H9 (cell line): ENCODE results near the gene CCDC138. TPM values are rescaled to one million over a fixed set of nuclear protein-coding genes. Genes with fewer than 3 reads are reported as not detected.

Experiments
- DNase-seq: peaks from one replicate; pipeline ENCODE4 v3.0.0-alpha.2; 2017
- H2AFZ ChIP-seq: one replicate; pipeline ENCODE4 v1.6.1; 2013; ENCODE audit warnings: mild to moderate bottlenecking, low read length, control low read depth, moderate library complexity
- H2AK5ac ChIP-seq: 2 replicates; pipeline ENCODE4 v1.6.1; 2013; ENCODE audit warnings: low read length, control low read depth, mixed read lengths; ENCODE audit not compliant: insufficient read length
- H2BK120ac ChIP-seq: one replicate; pipeline ENCODE4 v1.6.1; 2013; ENCODE audit warnings: low read depth, mild to moderate bottlenecking, low read length, control low read depth, inconsistent platforms; ENCODE audit not compliant: poor library complexity, severe bottlenecking
- H2BK12ac ChIP-seq: 2 replicates; pipeline ENCODE4 v1.6.1; 2013; ENCODE audit warnings: low read length, control low read depth, mixed read lengths, low read depth; ENCODE audit not compliant: insufficient read length
- H2BK15ac ChIP-seq: 2 replicates; pipeline ENCODE4 v1.6.1; 2013; ENCODE audit warnings: low read depth, low read length, control low read depth
- H2BK20ac ChIP-seq: one replicate; pipeline ENCODE4 v1.6.1; 2013; ENCODE audit warnings: low read depth, mild to moderate bottlenecking, low read length, control low read depth, inconsistent platforms; ENCODE audit not compliant: poor library complexity, severe bottlenecking
- H2BK5ac ChIP-seq: 2 replicates; pipeline ENCODE4 v1.6.1; 2013; ENCODE audit warnings: low read length, control low read depth, mixed read lengths; ENCODE audit not compliant: insufficient read length
- H3K14ac ChIP-seq: 2 replicates; pipeline ENCODE4 v1.6.1; 2013; ENCODE audit warnings: low read length, control low read depth; ENCODE audit not compliant: insufficient read depth
- H3K18ac ChIP-seq: 2 replicates; pipeline ENCODE4 v1.6.1; 2013; ENCODE audit warnings: low read depth, mild to moderate bottlenecking, mixed read lengths, low read length, control low read depth; ENCODE audit not compliant: insufficient read length
- H3K23ac ChIP-seq: 2 replicates; pipeline ENCODE4 v1.6.1; 2013; ENCODE audit warnings: low read length, control low read depth, mixed read lengths, low read depth; ENCODE audit not compliant: insufficient read length
- H3K23me2 ChIP-seq: 2 replicates; pipeline ENCODE4 v1.6.1; 2013; ENCODE audit warnings: low read depth, mild to moderate bottlenecking, mixed read lengths, low read length, control low read depth; ENCODE audit not compliant: insufficient read length, poor library complexity, severe bottlenecking
- H3K27ac ChIP-seq: 2 replicates; pipeline ENCODE4 v1.5.1; 2013; ENCODE audit warnings: low read length, control low read depth, mixed read lengths, low read depth; ENCODE audit not compliant: insufficient read length
- H3K27me3 ChIP-seq: 2 replicates; pipeline ENCODE4 v1.6.1; 2013; ENCODE audit warnings: low read length, control low read depth, inconsistent platforms; ENCODE audit not compliant: insufficient read depth
- H3K4ac ChIP-seq: 2 replicates; pipeline ENCODE4 v1.6.1; 2013; ENCODE audit warnings: low read depth, mild to moderate bottlenecking, control low read depth, inconsistent platforms, low read length, moderate library complexity
- H3K4me1 ChIP-seq: 2 replicates; pipeline ENCODE4 v1.6.1; 2013; ENCODE audit warnings: low read length, control low read depth, inconsistent platforms; ENCODE audit not compliant: insufficient read depth
- H3K4me2 ChIP-seq: 2 replicates; pipeline ENCODE4 v1.6.1; 2013; ENCODE audit warnings: low read length, control low read depth, mixed read lengths; ENCODE audit not compliant: insufficient read length, insufficient read depth
- H3K56ac ChIP-seq: 2 replicates; pipeline ENCODE4 v1.6.1; 2013; ENCODE audit warnings: low read depth, mild to moderate bottlenecking, mixed read lengths, low read length, control low read depth; ENCODE audit not compliant: insufficient read length
- H3K79me1 ChIP-seq: 2 replicates; pipeline ENCODE4 v1.6.1; 2013; ENCODE audit warnings: low read depth, mild to moderate bottlenecking, moderate library complexity, low read length, control low read depth, inconsistent platforms; ENCODE audit not compliant: insufficient read depth, poor library complexity, severe bottlenecking
- H3K79me2 ChIP-seq: 2 replicates; pipeline ENCODE4 v1.6.1; 2013; ENCODE audit warnings: low read length, control low read depth, inconsistent platforms; ENCODE audit not compliant: insufficient read depth
- H3K9ac ChIP-seq: 2 replicates; pipeline ENCODE4 v1.6.1; 2013; ENCODE audit warnings: low read length, control low read depth, mixed read lengths; ENCODE audit not compliant: insufficient read length; ENCODE audit errors: extremely low read depth
- H3K9me3 ChIP-seq: one replicate; pipeline ENCODE4 v1.6.1; 2013; ENCODE audit warnings: low read depth, low read length, inconsistent platforms; ENCODE audit not compliant: control insufficient read depth
- H3T11ph ChIP-seq: one replicate; pipeline ENCODE4 v1.6.1; 2013; ENCODE audit warnings: mild to moderate bottlenecking, low read length, control low read depth, inconsistent platforms
- H4K20me1 ChIP-seq: one replicate; pipeline ENCODE4 v1.6.1; 2013; ENCODE audit not compliant: control insufficient read depth, insufficient read length, insufficient read depth
- H4K5ac ChIP-seq: 2 replicates; pipeline ENCODE4 v1.6.1; 2013; ENCODE audit warnings: low read depth, mild to moderate bottlenecking, mixed read lengths, low read length, control low read depth; ENCODE audit not compliant: insufficient read length
- H4K8ac ChIP-seq: replicated peaks from 2 replicates; pipeline ENCODE4 v1.6.1; 2013; ENCODE audit warnings: low read length, control low read depth, mixed read lengths, low read depth; ENCODE audit not compliant: insufficient read length
- H4K91ac ChIP-seq: 2 replicates; pipeline ENCODE4 v1.6.1; 2013; ENCODE audit warnings: low read depth, mild to moderate bottlenecking, moderate library complexity, mixed read lengths, low read length, control low read depth; ENCODE audit not compliant: insufficient read length
- H3K27ac Mint-ChIP-seq, 3 experiments: 2 replicates in 2 of 3; 3 replicates in 1 of 3; pipeline ENCODE4 v1.8.0; 2020 to 2021; ENCODE audit warnings: mixed read lengths in 3 of 3, mild to moderate bottlenecking in 1 of 3, moderate library complexity in 1 of 3
- H3K27me3 Mint-ChIP-seq: 2 replicates; pipeline ENCODE4 v1.8.0; 2021; ENCODE audit warnings: low read depth, mild to moderate bottlenecking, moderate library complexity, mixed read lengths
- H3K36me3 Mint-ChIP-seq, 3 experiments: 2 replicates in 2 of 3; 3 replicates in 1 of 3; pipeline ENCODE4 v1.8.0; 2020 to 2021; ENCODE audit warnings: low read depth in 3 of 3, mixed read lengths in 3 of 3; ENCODE audit not compliant: insufficient read depth in 1 of 3
- H3K4me1 Mint-ChIP-seq, 2 experiments: 2 replicates each; pipeline ENCODE4 v1.8.0; 2020; ENCODE audit warnings: mixed read lengths in 2 of 2
- H3K4me3 Mint-ChIP-seq, 2 experiments: 2 replicates in 1 of 2; 3 replicates in 1 of 2; pipeline ENCODE4 v1.8.0; 2020 to 2021; ENCODE audit warnings: mild to moderate bottlenecking in 2 of 2, mixed read lengths in 2 of 2, moderate library complexity in 1 of 2
- H3K9me3 Mint-ChIP-seq, 2 experiments: 2 replicates in 1 of 2; 3 replicates in 1 of 2; pipeline ENCODE4 v1.8.0; 2020; ENCODE audit warnings: mild to moderate bottlenecking in 2 of 2, mixed read lengths in 2 of 2, moderate library complexity in 1 of 2
- CTCF ChIP-seq: fragments of 200-600 bp; sonication (generic); conservative IDR thresholded peaks from 3 replicates; pipeline ENCODE4 v1.8.0; 2021; ENCODE audit warnings: antibody characterized with exemption, mild to moderate bottlenecking
- WGBS: extraction: QIAGEN DNeasy Blood & Tissue Kit; methylation state at CpG from one replicate; pipeline ENCODE4 v1.1.7; 2013; ENCODE audit warnings: missing lambda C conversion rate, low lambda C conversion rate, mixed read lengths; ENCODE audit not compliant: insufficient read length; ENCODE audit errors: extremely low coverage; 5-methylcytosine and 5-hydroxymethylcytosine counted together
- total RNA-seq: library from RNA; stranded (reverse); gene quantifications from 2 replicates; pipeline ENCODE4 v1.2.1, GENCODE V29; 2021

The CCDC138 gene
- total RNA-seq, 1 experiment from 2014 or later: 32.7 TPM

DNA sequence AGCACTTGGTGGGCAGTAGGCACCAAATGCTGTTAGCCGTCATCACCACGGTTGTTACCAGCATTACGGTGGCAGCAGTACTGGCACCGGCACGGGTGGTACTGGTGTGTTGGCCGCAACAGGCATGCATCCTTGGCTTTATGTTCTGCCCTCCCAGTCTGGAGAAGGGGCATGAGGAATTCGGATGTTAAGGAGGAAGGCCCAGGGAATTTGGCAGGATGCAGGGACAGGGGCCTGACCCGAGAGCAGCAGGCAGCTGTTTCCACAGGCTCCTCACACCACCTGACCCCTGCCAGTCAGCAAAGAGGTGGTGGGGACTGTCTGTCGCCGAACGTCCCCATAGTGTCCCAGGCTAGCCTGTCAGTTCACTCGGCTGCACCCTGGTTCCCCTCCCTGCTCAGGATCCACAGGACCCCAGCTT lies 123.5 kb downstream of the CCDC138 start:
- Histone ChIP-seq H2BK5ac (no peak overlapping the region), H4K91ac (no peak overlapping the region), H3K23ac (no peak overlapping the region), H3K9ac (no peak overlapping the region), H3K4ac (no peak overlapping the region), H2BK20ac (no peak overlapping the region), H3K18ac (no peak overlapping the region), H2BK120ac (no peak overlapping the region), H3K9me3 (no peaks in the 10 kb centered on the region), H3K56ac (no peak overlapping the region), H2BK12ac (no peak overlapping the region), H3T11ph (no peak overlapping the region), H3K4me2 (no peak overlapping the region), H3K4me1 (no peaks in the 10 kb centered on the region), H2AFZ (no peak overlapping the region), H3K23me2 (no peaks in the 10 kb centered on the region), H4K8ac (no peak overlapping the region), H3K79me1 (no peaks in the 10 kb centered on the region), H3K79me2 (no peaks in the 10 kb centered on the region), H2AK5ac (no peak overlapping the region), H4K5ac (no peak overlapping the region), H2BK15ac (no peak overlapping the region), H4K20me1 (no peaks in the 10 kb centered on the region), H3K14ac (no peak overlapping the region), H3K27ac (no peak overlapping the region), H3K27me3 (no peaks in the 10 kb centered on the region)
- Mint-ChIP-seq H3K4me3 (no peak overlapping the region), H3K36me3 (no peaks in the 10 kb centered on the region; a peak in 1 of 7 replicates), H3K27me3 (peaks cover 2% of the 10 kb centered on the region; the same call in 1 of the 2 replicates), H3K9me3 (no peaks in the 10 kb centered on the region), H3K4me1 (no peaks in the 10 kb centered on the region), H3K27ac (no peak overlapping the region)
- TF ChIP-seq CTCF: no peak
- DNase-seq: peak; percentile 14
- WGBS: no CpG with 5 or more reads among the region's 12 CpGs
